Upper lobe of left lung (tissue), 6 donors: ENCODE results near the gene MTFR1L. TPM values are rescaled to one million over a fixed set of nuclear protein-coding genes. Genes with fewer than 3 reads are reported as not detected.

Source experiments
- ATAC-seq, 2 donors: fragments of 200-7000 bp; cut with Tn5 transposase; one replicate each; pipeline ENCODE4 v1.9.1; 2022; ENCODE audit warnings: mild to moderate bottlenecking in 2 of 2, moderate library complexity in 2 of 2; ENCODE audit not compliant: low FRiP score in 2 of 2
- DNase-seq, 2 donors: peaks; one replicate each; pipeline ENCODE4 v3.0.0-alpha.2; 2019 to 2020
- H3K27ac ChIP-seq, 4 donors: fragments of 200-600 bp; sonication (generic); one replicate each; pipeline ENCODE4 v1.5.1; 2016 to 2019
- H3K27me3 ChIP-seq, 4 donors: fragments of 200-600 bp; sonication (generic); one replicate each; pipeline ENCODE4 v1.5.1; 2017 to 2019
- H3K36me3 ChIP-seq, 4 donors: fragments of 200-600 bp; sonication (generic); one replicate each; pipeline ENCODE4 v1.5.1; 2016 to 2019
- H3K4me1 ChIP-seq, 4 donors: fragments of 200-600 bp; sonication (generic); one replicate each; pipeline ENCODE4 v1.5.1; 2018 to 2019
- H3K4me3 ChIP-seq, 4 donors: fragments of 200-600 bp; sonication (generic); one replicate each; pipeline ENCODE4 v1.5.1; 2017 to 2019; ENCODE audit warnings: mild to moderate bottlenecking in 2 of 4, moderate library complexity in 1 of 4
- H3K9me3 ChIP-seq, 4 donors: fragments of 200-600 bp; sonication (generic); one replicate each; pipeline ENCODE4 v1.5.1; 2018 to 2019
- CTCF ChIP-seq, 6 experiments: fragments of 450-650 bp in 4 of 6; fragments of 200-600 bp in 2 of 6; sonication (generic) in 2 of 6; IDR thresholded peaks; one replicate each; pipeline ENCODE4 v1.5.1; 2016 to 2019; ENCODE audit warnings: antibody characterized with exemption in 6 of 6
- EP300 ChIP-seq, 4 donors: sonication (generic); formaldehyde crosslinking; IDR thresholded peaks; one replicate each; pipeline ENCODE4 v1.5.1; 2017; ENCODE audit warnings: antibody characterized with exemption in 4 of 4, control low read depth in 2 of 4
- POLR2A ChIP-seq, 4 donors: fragments of 450-650 bp; IDR thresholded peaks; one replicate each; pipeline ENCODE4 v1.5.1; 2016 to 2017; ENCODE audit warnings: antibody characterized with exemption in 4 of 4, mild to moderate bottlenecking in 2 of 4
- POLR2AphosphoS5 ChIP-seq, 2 donors: sonication (generic); formaldehyde crosslinking; IDR thresholded peaks; one replicate each; pipeline ENCODE4 v1.5.1; 2017; ENCODE audit warnings: antibody characterized with exemption in 2 of 2
- WGBS, 2 donors: methylation state at CpG; one replicate each; pipeline ENCODE4 v1.1.5; 2017 to 2018; 5-methylcytosine and 5-hydroxymethylcytosine counted together
- total RNA-seq, 6 donors: library from RNA; depleted of rRNA in 4 of 6; stranded (reverse); fragments of >200 nt in 4 of 6; gene quantifications; one replicate each; pipeline versions ENCODE4 v1.1.0 to v1.2.1, GENCODE V29; 2016 to 2021
- donor health status: DM: no; HTN: no; CAD: no; lungs with moderate emphysema.
- donor health status: DM: no; HTN: yes; CAD: no; lungs with severe emphysema.

The MTFR1L gene
- 10 to 100 TPM; 43.2 to 80.7 (median 53.6) TPM for total RNA-seq

GRCh38 chr1:25819491-25820246 lies at the start of gene MTFR1L:
TSS of gene MTFR1L (plus strand) at chr1:25819954. CDS start at chr1:25823105, 3,151 bp downstream.
- TF ChIP-seq CTCF (IDR thresholded peaks at IDR 0.05) = peak in 1 of 6 experiments; percentile 6
- TF ChIP-seq POLR2AphosphoS5 (IDR thresholded peaks at IDR 0.05) = peak; percentile 86 to 95
- TF ChIP-seq EP300 (IDR thresholded peaks at IDR 0.05) = peak in 1 of 4 donors; percentile 29
- peak in 3 of 4 donors; percentile 46 to 96 (median 78) for TF ChIP-seq POLR2A (IDR thresholded peaks at IDR 0.05)
- ATAC-seq (peak; percentile 94 to 96), DNase-seq (peak; percentile 91 to 97)
- Histone ChIP-seq H3K27ac (peak within 1 kb of the TSS; percentile 89 to 94 (median 92)), H3K9me3 (no peaks in the 10 kb centered on the region), H3K36me3 (peaks cover 0 to 18% (median 14%) of the 10 kb centered on the region in 4 donors), H3K27me3 (no peaks in the 10 kb centered on the region), H3K4me1 (peaks cover 21 to 45% (median 30%) of the 10 kb centered on the region in 4 donors), H3K4me3 (peak within 1 kb of the TSS; percentile 72 to 91 (median 86))
- WGBS, 2 donors = 2 to 3% methylated on average over 11 to 17 of the region's 64 CpGs

- no peak for TF ChIP-seq EP300 (IDR thresholded peaks at IDR 0.05)
- no peak for TF ChIP-seq CTCF (IDR thresholded peaks at IDR 0.05)
- no peak for TF ChIP-seq POLR2A (IDR thresholded peaks at IDR 0.05)
- TF ChIP-seq POLR2AphosphoS5 (IDR thresholded peaks at IDR 0.05) = no peak
Measured at GRCh38 chr1:25770541-25771220, 49.1 kb upstream of the MTFR1L start.

GRCh38 chr1:25771221-25772114 lies 48.3 kb upstream of the MTFR1L start:
- WGBS, 2 donors = 53% methylated on average over 23 to 34 of the region's 34 CpGs
- Histone ChIP-seq H3K27me3 (no peaks in the 10 kb centered on the region), H3K4me3 (no peak overlapping the region), H3K4me1 (peaks cover 2 to 29% (median 14%) of the 10 kb centered on the region in 4 donors), H3K27ac (peak overlapping the region in 2 of 4 donors; percentile 27 to 43), H3K9me3 (no peaks in the 10 kb centered on the region), H3K36me3 (peaks cover 0 to 7% (median 0%) of the 10 kb centered on the region in 4 donors)
- DNase-seq = peak; percentile 42 to 76
- no peak for ATAC-seq
- TF ChIP-seq EP300 (IDR thresholded peaks at IDR 0.05) = no peak
- TF ChIP-seq POLR2A (IDR thresholded peaks at IDR 0.05) = no peak
- TF ChIP-seq POLR2AphosphoS5 (IDR thresholded peaks at IDR 0.05) = no peak
- no peak for TF ChIP-seq CTCF (IDR thresholded peaks at IDR 0.05)

More at GRCh38 chr1:25770541-25771220, 49.1 kb upstream of the MTFR1L start:
- peaks cover 0 to 7% (median 0%) of the 10 kb centered on the region in 4 donors for H3K36me3 ChIP-seq
- no peak for ATAC-seq
- no peaks in the 10 kb centered on the region for H3K9me3 ChIP-seq
- peaks cover 2 to 29% (median 14%) of the 10 kb centered on the region in 4 donors for H3K4me1 ChIP-seq
- H3K4me3 ChIP-seq = no peak overlapping the region
- peak overlapping the region in 2 of 4 donors; percentile 27 to 43 for H3K27ac ChIP-seq
- no peaks in the 10 kb centered on the region for H3K27me3 ChIP-seq
- WGBS, 2 donors = 75 to 80% methylated on average over 14 of the region's 14 CpGs
- no peak for DNase-seq

- DNase-seq (no peak), ATAC-seq (no peak)
Measured at GRCh38 chr1:25772164-25772563, 47.6 kb upstream of the MTFR1L start.

More at GRCh38 chr1:25772164-25772563, 47.6 kb upstream of the MTFR1L start:
- Histone ChIP-seq H3K4me1 (peaks cover 2 to 29% (median 14%) of the 10 kb centered on the region in 4 donors), H3K9me3 (no peaks in the 10 kb centered on the region), H3K4me3 (no peak overlapping the region), H3K27ac (no peak overlapping the region), H3K27me3 (no peaks in the 10 kb centered on the region), H3K36me3 (peaks cover 0 to 7% (median 0%) of the 10 kb centered on the region in 4 donors)
- 96 to 100% methylated on average over 5 of the region's 5 CpGs for WGBS, 2 donors
- TF ChIP-seq CTCF (IDR thresholded peaks at IDR 0.05) (no peak), POLR2AphosphoS5 (IDR thresholded peaks at IDR 0.05) (no peak), POLR2A (IDR thresholded peaks at IDR 0.05) (no peak), EP300 (IDR thresholded peaks at IDR 0.05) (no peak)
